Upper lobe of left lung (tissue), 6 donors: ENCODE data around the gene COL9A1. TPM values are rescaled to one million over a fixed set of nuclear protein-coding genes. Genes with fewer than 3 reads are reported as not detected.

ENCODE experiments used
- ATAC-seq, 2 donors: fragments of 200-7000 bp; cut with Tn5 transposase; one replicate each; pipeline ENCODE4 v1.9.1; 2022; ENCODE audit warnings: mild to moderate bottlenecking in 2 of 2, moderate library complexity in 2 of 2; ENCODE audit not compliant: low FRiP score in 2 of 2
- DNase-seq, 2 donors: peaks; one replicate each; pipeline ENCODE4 v3.0.0-alpha.2; 2019 to 2020
- H3K27ac ChIP-seq, 4 donors: fragments of 200-600 bp; sonication (generic); one replicate each; pipeline ENCODE4 v1.5.1; 2016 to 2019
- H3K27me3 ChIP-seq, 4 donors: fragments of 200-600 bp; sonication (generic); one replicate each; pipeline ENCODE4 v1.5.1; 2017 to 2019
- H3K36me3 ChIP-seq, 4 donors: fragments of 200-600 bp; sonication (generic); one replicate each; pipeline ENCODE4 v1.5.1; 2016 to 2019
- H3K4me1 ChIP-seq, 4 donors: fragments of 200-600 bp; sonication (generic); one replicate each; pipeline ENCODE4 v1.5.1; 2018 to 2019
- H3K4me3 ChIP-seq, 4 donors: fragments of 200-600 bp; sonication (generic); one replicate each; pipeline ENCODE4 v1.5.1; 2017 to 2019; ENCODE audit warnings: mild to moderate bottlenecking in 2 of 4, moderate library complexity in 1 of 4
- H3K9me3 ChIP-seq, 4 donors: fragments of 200-600 bp; sonication (generic); one replicate each; pipeline ENCODE4 v1.5.1; 2018 to 2019
- CTCF ChIP-seq, 6 experiments: fragments of 450-650 bp in 4 of 6; fragments of 200-600 bp in 2 of 6; sonication (generic) in 2 of 6; IDR thresholded peaks; one replicate each; pipeline ENCODE4 v1.5.1; 2016 to 2019; ENCODE audit warnings: antibody characterized with exemption in 6 of 6
- EP300 ChIP-seq, 4 donors: sonication (generic); formaldehyde crosslinking; IDR thresholded peaks; one replicate each; pipeline ENCODE4 v1.5.1; 2017; ENCODE audit warnings: antibody characterized with exemption in 4 of 4, control low read depth in 2 of 4
- POLR2A ChIP-seq, 4 donors: fragments of 450-650 bp; IDR thresholded peaks; one replicate each; pipeline ENCODE4 v1.5.1; 2016 to 2017; ENCODE audit warnings: antibody characterized with exemption in 4 of 4, mild to moderate bottlenecking in 2 of 4
- POLR2AphosphoS5 ChIP-seq, 2 donors: sonication (generic); formaldehyde crosslinking; IDR thresholded peaks; one replicate each; pipeline ENCODE4 v1.5.1; 2017; ENCODE audit warnings: antibody characterized with exemption in 2 of 2
- WGBS, 2 donors: methylation state at CpG; one replicate each; pipeline ENCODE4 v1.1.5; 2017 to 2018; 5-methylcytosine and 5-hydroxymethylcytosine counted together
- total RNA-seq, 6 donors: library from RNA; depleted of rRNA in 4 of 6; stranded (reverse); fragments of >200 nt in 4 of 6; gene quantifications; one replicate each; pipeline versions ENCODE4 v1.1.0 to v1.2.1, GENCODE V29; 2016 to 2021
- donor health status: DM: no; HTN: no; CAD: no; lungs with moderate emphysema.
- donor health status: DM: no; HTN: yes; CAD: no; lungs with severe emphysema.

The COL9A1 gene
- total RNA-seq, 6 donors from 2014 or later: 0.30 TPM; not detected in 5

GRCh38 chr6:70274338-70274737, 28.5 kb downstream of the COL9A1 start:
- ATAC-seq: no peak
- TF ChIP-seq POLR2AphosphoS5 (IDR thresholded peaks at IDR 0.05) (no peak), EP300 (IDR thresholded peaks at IDR 0.05) (no peak), CTCF (IDR thresholded peaks at IDR 0.05) (no peak), POLR2A (IDR thresholded peaks at IDR 0.05) (no peak)
- H3K36me3 ChIP-seq: no peaks in the 10 kb centered on the region
- DNase-seq: no peak
- H3K27ac ChIP-seq: no peak overlapping the region
- H3K4me3 ChIP-seq: no peak overlapping the region
- 74 to 85% methylated on average over 4 of the region's 4 CpGs for WGBS, 2 donors
- no peaks in the 10 kb centered on the region for H3K4me1 ChIP-seq
- H3K27me3 ChIP-seq: no peaks in the 10 kb centered on the region
- no peaks in the 10 kb centered on the region for H3K9me3 ChIP-seq

DNA sequence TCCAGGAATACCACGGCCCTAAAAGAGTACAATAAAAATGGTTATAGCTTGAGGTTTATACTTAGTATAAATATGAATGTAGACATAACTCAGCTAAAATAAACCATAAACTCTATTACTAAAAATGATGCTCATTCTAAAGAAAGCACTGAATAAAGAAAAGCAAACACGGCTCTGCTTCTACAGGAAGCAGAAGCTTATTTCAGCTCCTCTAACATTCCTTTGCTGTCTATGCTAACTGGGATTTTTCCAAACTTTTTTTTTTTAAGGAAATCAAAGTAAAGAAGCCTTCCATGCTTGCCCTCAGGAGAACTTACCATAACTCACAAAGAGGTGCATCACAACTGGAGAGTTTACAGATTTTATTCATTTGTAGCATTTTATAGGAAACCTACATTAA, 30.8 kb downstream of the COL9A1 start:
- WGBS, 2 donors: 30 to 59% methylated on average over 2 of the region's 2 CpGs
- Histone ChIP-seq H3K4me3 (no peak overlapping the region), H3K4me1 (no peaks in the 10 kb centered on the region), H3K27me3 (no peaks in the 10 kb centered on the region), H3K36me3 (no peaks in the 10 kb centered on the region), H3K9me3 (no peaks in the 10 kb centered on the region), H3K27ac (no peak overlapping the region)
- DNase-seq: no peak
- TF ChIP-seq CTCF (IDR thresholded peaks at IDR 0.05): no peak
- no peak for TF ChIP-seq POLR2A (IDR thresholded peaks at IDR 0.05)
- no peak for TF ChIP-seq EP300 (IDR thresholded peaks at IDR 0.05)
- TF ChIP-seq POLR2AphosphoS5 (IDR thresholded peaks at IDR 0.05): no peak
- no peak for ATAC-seq

- WGBS, 2 donors: 71 to 72% methylated on average over 8 of the region's 8 CpGs
These were observed 32.4 kb downstream of the COL9A1 start for GRCh38 chr6:70270287-70271005.

GRCh38 chr6:70266142-70266541, 36.7 kb downstream of the COL9A1 start:
- DNase-seq (no peak), ATAC-seq (no peak)
- no peaks in the 10 kb centered on the region for H3K4me1 ChIP-seq
- no peaks in the 10 kb centered on the region for H3K9me3 ChIP-seq
- no peaks in the 10 kb centered on the region for H3K27me3 ChIP-seq
- TF ChIP-seq CTCF (IDR thresholded peaks at IDR 0.05) (no peak), POLR2A (IDR thresholded peaks at IDR 0.05) (no peak), POLR2AphosphoS5 (IDR thresholded peaks at IDR 0.05) (no peak), EP300 (IDR thresholded peaks at IDR 0.05) (no peak)
- no peak overlapping the region for H3K4me3 ChIP-seq
- H3K36me3 ChIP-seq: no peaks in the 10 kb centered on the region
- 60 to 81% methylated on average over 2 of the region's 2 CpGs for WGBS, 2 donors
- H3K27ac ChIP-seq: no peak overlapping the region

More at GRCh38 chr6:70270287-70271005, 32.4 kb downstream of the COL9A1 start:
- no peaks in the 10 kb centered on the region for H3K27me3 ChIP-seq
- no peak overlapping the region for H3K27ac ChIP-seq
- H3K36me3 ChIP-seq: no peaks in the 10 kb centered on the region
- TF ChIP-seq POLR2AphosphoS5 (IDR thresholded peaks at IDR 0.05): no peak
- no peak for TF ChIP-seq CTCF (IDR thresholded peaks at IDR 0.05)
- TF ChIP-seq EP300 (IDR thresholded peaks at IDR 0.05): no peak
- no peak for TF ChIP-seq POLR2A (IDR thresholded peaks at IDR 0.05)
- no peak overlapping the region for H3K4me3 ChIP-seq
- no peak for DNase-seq
- H3K9me3 ChIP-seq: no peaks in the 10 kb centered on the region
- ATAC-seq: no peak
- no peaks in the 10 kb centered on the region for H3K4me1 ChIP-seq

DNA sequence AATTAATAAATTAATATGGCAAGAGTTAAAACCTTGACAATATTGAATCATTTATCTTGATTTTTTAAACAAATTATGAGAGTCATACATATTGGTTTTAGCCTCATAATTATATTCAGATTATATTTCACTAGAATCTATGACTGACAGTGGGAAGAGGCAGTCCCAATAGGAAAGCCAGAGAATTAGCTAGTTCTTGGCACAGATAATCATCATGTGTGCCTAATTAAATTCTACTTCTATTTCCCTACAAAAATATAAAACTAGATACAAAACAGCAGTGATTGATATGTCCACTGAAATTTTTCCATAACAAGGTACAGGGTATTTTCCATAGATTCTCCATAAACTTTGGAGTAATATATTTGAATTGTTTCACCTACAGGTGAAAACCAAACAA, 38.6 kb downstream of the COL9A1 start:
- Histone ChIP-seq H3K27ac (no peak overlapping the region), H3K4me3 (no peak overlapping the region), H3K4me1 (no peaks in the 10 kb centered on the region), H3K36me3 (no peaks in the 10 kb centered on the region), H3K9me3 (no peaks in the 10 kb centered on the region), H3K27me3 (no peaks in the 10 kb centered on the region)
- TF ChIP-seq POLR2AphosphoS5 (IDR thresholded peaks at IDR 0.05) (no peak), EP300 (IDR thresholded peaks at IDR 0.05) (no peak), POLR2A (IDR thresholded peaks at IDR 0.05) (no peak), CTCF (IDR thresholded peaks at IDR 0.05) (no peak)
- no peak for DNase-seq
- ATAC-seq: no peak
